Hepatocyte (in vitro differentiated cells): ENCODE results near the gene ERICH6.

Experiments
- EZH2phosphoT487 ChIP-seq: fragments of 200-600 bp; sonication (generic); IDR thresholded peaks from one replicate; pipeline ENCODE4 v1.6.1; 2018; ENCODE audit warnings: antibody characterized with exemption, mild to moderate bottlenecking, low read depth, moderate library complexity; ENCODE audit not compliant: unreplicated experiment, severe bottlenecking
- TF ChIP-seq, protein P1 (sequence below): fragments of 200-600 bp; sonication (generic); IDR thresholded peaks from 2 replicates; pipeline ENCODE4 v1.5.1; 2016; ENCODE audit warnings: antibody characterized with exemption, mild to moderate bottlenecking; ENCODE audit not compliant: poor library complexity

DNA sequence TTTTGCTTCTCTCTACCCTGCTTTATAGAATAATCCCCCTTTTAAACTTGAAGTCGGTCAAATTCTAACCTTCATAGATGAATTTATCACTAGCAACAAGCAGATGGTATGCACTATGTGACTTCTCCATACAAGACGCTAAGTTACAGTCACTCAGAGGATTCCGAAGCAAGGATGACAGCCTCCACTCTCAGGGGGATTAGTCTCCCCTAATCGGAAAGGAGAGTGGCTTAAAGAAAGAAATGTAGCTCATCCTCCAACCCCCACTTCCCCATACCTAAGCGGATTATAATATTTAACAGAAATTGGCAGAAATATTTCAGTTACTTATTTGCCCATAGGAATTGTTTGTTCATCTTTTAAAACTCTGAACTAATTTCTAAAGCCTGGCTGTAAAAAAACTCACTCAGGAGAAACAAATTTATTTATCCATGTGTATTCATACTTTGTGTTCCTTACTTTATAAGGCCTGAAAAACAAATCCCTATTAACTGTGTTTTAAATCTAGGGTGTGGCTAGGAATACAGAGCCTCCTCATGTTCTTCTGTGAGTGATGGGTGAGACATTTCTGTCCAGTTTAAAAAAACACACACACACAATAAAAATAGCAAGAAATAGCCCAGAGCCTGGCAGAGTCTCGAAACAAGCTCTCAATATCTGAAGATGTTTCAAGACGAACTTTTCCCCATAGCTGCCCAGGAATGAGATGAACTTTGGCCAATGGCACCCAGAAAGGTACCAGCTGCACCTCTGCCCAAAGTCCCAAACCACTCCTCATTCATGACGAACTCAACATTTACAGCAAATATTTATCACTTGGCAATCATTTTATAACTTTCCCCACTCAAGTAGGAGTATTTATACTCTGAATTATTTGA is 40.6 kb upstream of the ERICH6 start:
- no peak for TF ChIP-seq EZH2phosphoT487
- TF ChIP-seq, protein P1, sequence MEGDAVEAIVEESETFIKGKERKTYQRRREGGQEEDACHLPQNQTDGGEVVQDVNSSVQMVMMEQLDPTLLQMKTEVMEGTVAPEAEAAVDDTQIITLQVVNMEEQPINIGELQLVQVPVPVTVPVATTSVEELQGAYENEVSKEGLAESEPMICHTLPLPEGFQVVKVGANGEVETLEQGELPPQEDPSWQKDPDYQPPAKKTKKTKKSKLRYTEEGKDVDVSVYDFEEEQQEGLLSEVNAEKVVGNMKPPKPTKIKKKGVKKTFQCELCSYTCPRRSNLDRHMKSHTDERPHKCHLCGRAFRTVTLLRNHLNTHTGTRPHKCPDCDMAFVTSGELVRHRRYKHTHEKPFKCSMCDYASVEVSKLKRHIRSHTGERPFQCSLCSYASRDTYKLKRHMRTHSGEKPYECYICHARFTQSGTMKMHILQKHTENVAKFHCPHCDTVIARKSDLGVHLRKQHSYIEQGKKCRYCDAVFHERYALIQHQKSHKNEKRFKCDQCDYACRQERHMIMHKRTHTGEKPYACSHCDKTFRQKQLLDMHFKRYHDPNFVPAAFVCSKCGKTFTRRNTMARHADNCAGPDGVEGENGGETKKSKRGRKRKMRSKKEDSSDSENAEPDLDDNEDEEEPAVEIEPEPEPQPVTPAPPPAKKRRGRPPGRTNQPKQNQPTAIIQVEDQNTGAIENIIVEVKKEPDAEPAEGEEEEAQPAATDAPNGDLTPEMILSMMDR = no peak
